ENCODE data around the gene ROBO3. TPM values are rescaled to one million over a fixed set of nuclear protein-coding genes. Genes with fewer than 3 reads are reported as not detected.
A peak's percentile ranks its signal among the peaks of the same experiment; 100 is the strongest.

Gene ROBO3
- total RNA-seq, 1 experiment from 2014 or later = 21.3 TPM

- CTCF ChIA-PET = interaction anchor here (0.6 to 1.5 kb wide), 4 partner anchors 27 to 126 kb away, joined by 3 to 4 read pairs (median 3); no protein-coding TSS in a partner anchor
- no peak overlapping the region for H3K27ac Mint-ChIP-seq
Observed at GRCh38 chr11:124872741-124873140, 7.5 kb downstream of the ROBO3 start.

GRCh38 chr11:124873951-124874350 lies 8.7 kb downstream of the ROBO3 start:
- Mint-ChIP-seq H3K4me3 (no peak overlapping the region), H3K9me3 (no peaks in the 10 kb centered on the region), H3K27me3 (ENCODE audit: low read depth) (peaks cover 85% of the 10 kb centered on the region), H3K27ac (no peak overlapping the region), H3K4me1 (peaks cover 28% of the 10 kb centered on the region), H3K36me3 (no peaks in the 10 kb centered on the region)
- ATAC-seq (no peak), DNase-seq (ENCODE audit: low spot score) (no peak)
- ChIA-PET CTCF (no interaction called here), POLR2A (no interaction called here)
- TF ChIP-seq ZNF219 (CRISPR knock-in tag; IDR thresholded peaks at IDR 0.05; ENCODE audit: borderline replicate concordance) (no peak), ZNF425 (CRISPR knock-in tag; conservative IDR thresholded peaks at IDR 0.05) (no peak), ATF3 (CRISPR knock-in tag; conservative IDR thresholded peaks at IDR 0.05) (no peak), E2F1 (CRISPR knock-in tag; IDR thresholded peaks at IDR 0.05) (no peak), ELF4 (CRISPR knock-in tag; IDR thresholded peaks at IDR 0.05; ENCODE audit: low read depth) (no peak), ZNF396 (CRISPR knock-in tag; IDR thresholded peaks at IDR 0.05; ENCODE audit: borderline replicate concordance) (no peak), STAT6 (CRISPR knock-in tag; conservative IDR thresholded peaks at IDR 0.05; ENCODE audit: low read depth) (no peak), AFF4 (CRISPR knock-in tag; IDR thresholded peaks at IDR 0.05; ENCODE audit: borderline replicate concordance) (no peak), ATF2 (CRISPR knock-in tag; IDR thresholded peaks at IDR 0.05; ENCODE audit: borderline replicate concordance, low read depth) (no peak), ESRRA (CRISPR knock-in tag; IDR thresholded peaks at IDR 0.05; ENCODE audit: borderline replicate concordance) (no peak), ZNF416 (CRISPR knock-in tag; IDR thresholded peaks at IDR 0.05) (no peak), GRHL2 (CRISPR knock-in tag; IDR thresholded peaks at IDR 0.05; ENCODE audit: insufficient replicate concordance, severe bottlenecking) (no peak), ZNF121 (CRISPR knock-in tag; IDR thresholded peaks at IDR 0.05) (no peak), MLX (CRISPR knock-in tag; IDR thresholded peaks at IDR 0.05) (no peak), MYBL2 (CRISPR knock-in tag; IDR thresholded peaks at IDR 0.05) (no peak), ZNF317 (CRISPR knock-in tag; IDR thresholded peaks at IDR 0.05; ENCODE audit: borderline replicate concordance, low read depth) (no peak), TEAD1 (CRISPR knock-in tag; IDR thresholded peaks at IDR 0.05) (no peak), FOXK1 (CRISPR knock-in tag; IDR thresholded peaks at IDR 0.05) (no peak), HMGA2 (CRISPR knock-in tag; IDR thresholded peaks at IDR 0.05) (no peak)

More at GRCh38 chr11:124872741-124873140, 7.5 kb downstream of the ROBO3 start:
- H3K4me1 Mint-ChIP-seq = peaks cover 26% of the 10 kb centered on the region
- TF ChIP-seq SP1 (CRISPR knock-in tag; conservative IDR thresholded peaks at IDR 0.05) (no peak), NFYB (CRISPR knock-in tag; conservative IDR thresholded peaks at IDR 0.05; ENCODE audit: low read depth) (peak; percentile 69)
- peak; percentile 25 for ATAC-seq
- POLR2A ChIA-PET = no interaction called here
- H3K9me3 Mint-ChIP-seq = no peaks in the 10 kb centered on the region
- H3K4me3 Mint-ChIP-seq = no peak overlapping the region
- H3K36me3 Mint-ChIP-seq = no peaks in the 10 kb centered on the region
- peaks cover 89% of the 10 kb centered on the region for H3K27me3 Mint-ChIP-seq (ENCODE audit: low read depth)
- DNase-seq (ENCODE audit: low spot score) = peak; percentile 47

All from WTC11 (cell line).